Measurements from ENCODE around the gene TBC1D24.
A peak's percentile ranks its signal among the peaks of the same experiment; 100 is the strongest.

Gene TBC1D24

DNA sequence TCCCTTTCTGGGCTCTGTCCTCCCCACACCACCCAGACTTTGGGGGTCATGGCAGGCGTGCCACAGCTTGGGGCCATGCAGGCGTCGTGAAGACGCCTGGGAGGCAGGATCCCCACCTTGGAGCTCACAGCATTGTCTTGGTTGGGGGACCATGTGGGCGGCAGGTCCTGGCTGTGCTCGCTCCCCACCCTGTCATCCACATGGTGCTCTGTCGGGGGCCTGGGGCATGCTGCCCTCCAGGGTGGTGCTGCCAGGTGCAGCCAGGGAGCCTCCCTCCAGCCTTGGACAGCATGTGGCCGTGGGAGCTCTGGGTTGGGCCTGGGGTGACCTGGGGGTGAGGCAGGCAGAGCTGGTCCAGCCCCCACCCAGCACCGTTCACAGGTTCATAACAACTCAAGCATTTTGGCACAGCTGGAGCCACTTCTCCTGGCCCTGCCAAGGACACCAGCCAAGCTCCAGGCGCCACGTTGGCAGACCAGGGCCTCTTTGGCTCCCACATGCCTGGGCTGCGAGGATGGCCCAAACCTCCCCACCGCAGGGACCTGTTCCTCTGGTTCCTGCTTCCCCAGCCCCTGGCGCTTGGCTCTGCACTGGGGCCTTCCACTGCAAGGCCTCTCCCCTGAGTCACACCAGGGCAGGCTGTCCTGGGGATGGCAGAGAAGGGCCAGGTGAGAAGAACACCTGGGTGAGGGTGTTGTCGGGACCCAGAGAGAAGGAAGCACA, 23.8 kb downstream of the TBC1D24 start:
- no peak for DNase-seq (ENCODE audit: low read depth in 2 of 3, low spot score in 2 of 3)

GRCh38 chr16:2499454-2499853, 24.5 kb downstream of the TBC1D24 start:
- DNase-seq (ENCODE audit: low read depth in 2 of 3, low spot score in 2 of 3): no peak

- no peak for DNase-seq (ENCODE audit: low read depth in 2 of 3, low spot score in 2 of 3)
Observed at GRCh38 chr16:2499890-2500429, 25.0 kb downstream of the TBC1D24 start.

DNA sequence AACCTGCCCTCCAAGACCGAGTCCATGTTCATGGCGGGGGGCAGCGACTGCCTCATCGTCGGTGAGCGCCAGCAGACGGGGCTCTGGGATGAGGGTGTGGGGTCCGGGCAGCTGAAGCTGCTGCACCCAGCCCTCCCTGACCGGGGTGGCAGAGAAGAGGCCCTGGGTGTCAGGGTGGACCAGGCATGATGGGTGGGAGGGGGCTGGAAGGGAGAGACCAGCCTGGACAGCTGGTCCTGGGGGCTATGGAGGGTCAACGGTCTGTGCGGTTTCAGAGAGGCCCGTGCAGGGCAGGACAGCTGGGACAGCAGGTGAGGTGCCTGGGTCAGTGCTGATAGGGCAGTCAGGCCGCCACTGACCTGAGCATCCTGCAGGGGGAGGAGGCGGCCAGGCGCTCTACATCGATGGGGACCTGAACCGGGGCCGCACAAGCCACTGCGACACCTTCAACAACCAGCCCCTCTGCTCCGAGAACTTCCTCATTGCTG, 25.5 kb downstream of the TBC1D24 start:
- DNase-seq (ENCODE audit: low read depth in 2 of 3, low spot score in 2 of 3): no peak

GRCh38 chr16:2500918-2501750, 26.2 kb downstream of the TBC1D24 start:
- DNase-seq (ENCODE audit: low read depth in 2 of 3, low spot score in 2 of 3): peak; percentile 59 to 82 (median 74)

DNA sequence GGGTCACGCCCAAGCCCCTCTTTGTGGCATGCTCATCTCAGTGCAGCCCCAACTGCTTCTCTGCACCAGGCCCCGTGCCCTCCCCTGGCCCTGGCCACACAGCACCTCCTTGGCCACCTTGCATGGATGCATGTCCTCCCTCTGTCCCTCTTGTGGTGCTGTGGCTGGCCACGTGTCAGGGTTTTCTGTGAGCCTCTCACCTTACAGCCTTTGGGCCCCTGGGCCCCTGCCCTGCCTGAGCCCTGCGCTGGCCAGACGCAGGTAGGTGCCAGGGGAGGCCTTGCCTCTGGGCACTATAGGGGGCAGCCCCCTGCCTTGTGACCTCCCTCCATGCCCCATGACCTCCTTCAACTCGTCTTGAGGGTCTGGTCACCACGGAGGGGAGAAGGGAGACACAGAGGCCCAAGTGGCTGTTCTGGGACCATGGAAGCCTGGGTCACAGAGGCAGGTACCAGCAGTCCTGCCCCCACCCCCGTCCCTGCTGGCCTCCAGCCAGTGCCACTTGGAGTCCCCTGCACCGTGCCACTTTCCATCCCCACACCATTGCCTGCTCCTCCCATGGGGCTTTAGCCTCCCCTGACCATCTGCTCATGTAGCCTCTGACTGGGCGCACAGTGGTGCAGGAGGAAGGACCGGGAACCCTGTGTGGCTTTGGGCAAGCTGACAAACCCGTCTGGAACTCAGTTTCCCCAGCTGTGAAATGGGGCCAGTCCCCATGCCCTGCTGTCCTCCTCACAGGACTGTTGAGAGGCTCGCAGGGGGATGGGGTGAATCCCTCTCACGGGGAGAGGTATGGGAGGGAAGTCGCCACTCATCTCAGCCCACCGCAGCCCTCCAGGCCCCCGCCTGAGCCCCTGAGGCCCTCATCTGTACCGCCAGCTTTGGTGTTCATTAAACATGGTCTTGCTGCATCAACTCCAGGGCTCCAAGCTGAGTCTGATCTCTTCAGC, 27.3 kb downstream of the TBC1D24 start:
- DNase-seq (ENCODE audit: low read depth in 2 of 3, low spot score in 2 of 3): no peak

DNA sequence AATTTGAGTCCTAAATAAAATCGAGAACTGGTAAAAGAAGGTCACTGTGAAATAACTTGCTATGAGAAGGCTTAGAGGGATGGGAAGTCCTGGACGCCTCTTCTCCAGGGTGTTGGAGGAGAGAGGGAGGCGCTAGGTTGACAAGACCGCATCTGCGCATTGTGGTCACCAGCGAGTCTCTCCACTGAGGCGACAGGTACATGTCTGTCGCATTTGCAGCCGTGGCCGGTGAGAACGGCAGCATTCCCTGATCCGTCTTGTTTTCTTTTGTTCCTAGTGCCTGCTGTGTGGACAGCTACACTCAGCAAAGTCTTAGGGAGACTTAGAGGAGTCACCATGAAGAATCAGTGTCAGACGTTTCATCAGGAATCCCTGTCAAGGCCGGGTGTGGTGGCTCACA, 30.8 kb downstream of the TBC1D24 start:
- no peak for DNase-seq (ENCODE audit: low read depth in 2 of 3, low spot score in 2 of 3)

- no peak for DNase-seq (ENCODE audit: low read depth in 2 of 3, low spot score in 2 of 3)
Observed at GRCh38 chr16:2507052-2507659, 32.2 kb downstream of the TBC1D24 start.

GRCh38 chr16:2507665-2508064, 32.7 kb downstream of the TBC1D24 start:
- no peak for DNase-seq (ENCODE audit: low read depth in 2 of 3, low spot score in 2 of 3)

- no peak for DNase-seq (ENCODE audit: low read depth in 2 of 3, low spot score in 2 of 3)
Observed at GRCh38 chr16:2508722-2509400, 33.9 kb downstream of the TBC1D24 start.

DNA sequence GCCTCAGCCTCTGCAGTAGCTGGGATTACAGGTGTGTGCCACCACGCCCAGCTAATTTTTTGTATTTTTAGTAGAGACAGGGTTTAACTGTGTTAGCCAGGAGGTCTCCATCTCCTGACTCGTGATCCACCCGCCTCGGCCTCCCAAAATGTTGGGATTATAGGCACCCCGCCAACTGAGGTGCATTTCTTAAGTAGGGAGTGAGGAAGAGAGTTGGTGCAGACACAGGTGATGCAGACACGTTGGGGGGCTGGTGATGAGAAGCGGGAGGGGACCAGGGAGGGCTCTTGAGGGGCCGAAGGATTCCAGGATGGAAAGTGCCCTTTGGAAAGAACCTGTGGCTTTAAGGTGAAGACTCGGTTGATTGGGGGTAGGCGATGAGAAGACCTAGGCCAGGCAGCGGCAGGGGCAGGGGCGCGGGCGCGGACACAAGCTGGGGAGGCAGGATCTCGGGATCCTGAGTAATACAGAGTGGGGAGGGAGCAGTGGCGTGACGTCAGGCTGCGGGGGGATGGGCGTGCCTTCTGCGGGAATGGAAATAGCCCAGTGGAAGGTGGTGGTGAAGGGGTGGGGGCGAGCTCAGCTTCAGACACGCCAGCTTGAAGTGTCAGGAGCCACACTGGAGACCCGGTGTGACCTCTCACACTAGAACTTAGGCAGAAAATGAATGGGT, 36.3 kb downstream of the TBC1D24 start:
- DNase-seq (ENCODE audit: low read depth in 2 of 3, low spot score in 2 of 3): no peak

DNA sequence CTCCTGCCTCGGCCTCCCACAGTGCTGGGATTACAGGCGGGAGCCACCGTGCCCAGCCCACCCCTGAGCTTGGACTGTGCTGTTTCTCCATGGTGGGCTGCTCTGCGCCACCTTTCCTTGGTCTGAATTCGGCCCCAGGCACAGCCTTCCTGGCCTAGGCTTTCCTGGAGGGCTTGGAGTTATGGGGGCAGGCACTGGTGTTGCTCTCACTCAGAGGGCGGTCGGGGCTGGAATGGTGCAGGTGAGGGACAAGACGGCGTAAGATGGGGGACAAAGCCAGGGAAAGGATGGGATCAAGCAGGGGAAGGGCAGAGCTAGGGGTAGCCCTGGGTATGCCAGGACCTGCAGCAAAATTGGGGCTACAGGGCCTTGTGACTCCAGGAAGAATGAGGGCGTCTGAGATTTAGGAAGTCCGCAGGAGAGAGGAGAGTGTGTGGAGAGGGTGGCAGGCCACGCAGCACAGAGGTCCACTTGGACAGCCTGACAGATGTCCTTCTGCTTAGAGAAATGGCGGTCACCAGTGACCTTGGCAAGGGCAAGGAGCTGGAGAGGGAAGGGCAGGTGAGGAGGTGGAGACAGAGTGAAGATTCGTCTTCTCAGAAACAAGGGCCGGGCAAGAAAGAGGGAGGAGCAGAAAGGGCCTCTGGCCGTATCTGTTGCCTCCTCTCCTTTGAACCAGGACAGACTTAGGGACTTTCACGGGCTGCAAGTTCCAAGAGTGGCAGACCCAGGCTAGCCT, 37.2 kb downstream of the TBC1D24 start:
- no peak for DNase-seq (ENCODE audit: low read depth in 2 of 3, low spot score in 2 of 3)

GRCh38 chr16:2512735-2513404, 37.9 kb downstream of the TBC1D24 start:
- DNase-seq (ENCODE audit: low read depth in 2 of 3, low spot score in 2 of 3): no peak

DNA sequence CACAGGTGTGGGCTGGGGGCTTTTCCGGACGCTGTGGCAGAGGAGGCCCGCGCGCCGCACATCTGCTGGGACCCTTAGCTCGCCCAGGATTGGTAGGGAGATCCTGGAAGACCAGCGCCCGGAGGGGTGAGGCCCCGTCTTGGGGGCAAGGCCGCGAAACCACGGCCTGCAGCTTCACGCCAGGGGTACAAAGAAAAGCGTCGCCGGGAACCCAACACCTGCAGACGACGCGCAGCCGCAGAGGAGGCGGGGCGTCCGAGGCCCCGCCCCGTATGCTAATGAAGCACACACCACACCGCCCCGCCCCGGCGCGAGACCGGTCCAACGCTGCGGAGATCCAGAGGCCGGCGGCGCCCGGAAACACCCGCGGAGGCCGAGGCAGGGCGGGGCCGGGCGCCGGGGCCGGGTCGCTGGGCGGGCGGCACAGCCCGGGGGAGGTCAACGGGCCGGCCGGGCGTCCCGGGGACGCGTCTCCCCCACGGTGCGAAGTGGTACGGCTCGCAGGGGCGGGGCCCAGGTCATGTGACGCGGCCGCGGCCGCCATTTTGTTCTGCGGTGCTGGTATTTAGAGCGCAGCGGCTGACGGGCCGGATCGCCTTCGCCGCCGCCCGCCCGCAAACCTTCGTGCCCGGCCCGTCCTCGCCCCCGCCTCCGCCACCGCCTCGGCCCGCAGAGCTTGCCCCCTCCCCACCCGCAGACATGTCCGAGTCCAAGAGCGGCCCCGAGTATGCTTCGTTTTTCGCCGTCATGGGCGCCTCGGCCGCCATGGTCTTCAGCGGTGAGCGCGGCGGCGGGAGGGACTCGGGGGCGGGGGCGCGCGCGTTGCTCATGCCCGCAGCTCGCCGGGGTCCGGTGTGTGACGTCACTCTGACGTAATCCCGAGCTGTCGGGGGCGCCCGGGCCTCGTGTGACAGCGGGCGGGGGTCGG, 38.7 kb downstream of the TBC1D24 start, which contains the start of gene ATP6V0C:
Gene ATP6V0C, plus strand, starts transcription at position 548 of the 928 bp plus-strand sequence. Its CDS starts 152 bp downstream, at position 700.
- peak; percentile 71 to 90 (median 83) for DNase-seq (ENCODE audit: low read depth in 2 of 3, low spot score in 2 of 3)

- DNase-seq (ENCODE audit: low read depth in 2 of 3, low spot score in 2 of 3): no peak
Observed at GRCh38 chr16:2514333-2515179, 39.6 kb downstream of the TBC1D24 start.

Measured in activated CD8-positive, alpha-beta memory T cell treated with anti-CD3 and anti-CD28 coated beads for 48 hours (primary cell).